Measurements from ENCODE around the gene IL11. TPM values are rescaled to one million over a fixed set of nuclear protein-coding genes. Genes with fewer than 3 reads are reported as not detected.
A peak's percentile ranks its signal among the peaks of the same experiment; 100 is the strongest.

The IL11 gene
- total and polyA plus RNA-seq, 2 donors (not counting 1 experiment from before 2014, with no cell fraction given) = 0.66 to 1.2 TPM

DNA sequence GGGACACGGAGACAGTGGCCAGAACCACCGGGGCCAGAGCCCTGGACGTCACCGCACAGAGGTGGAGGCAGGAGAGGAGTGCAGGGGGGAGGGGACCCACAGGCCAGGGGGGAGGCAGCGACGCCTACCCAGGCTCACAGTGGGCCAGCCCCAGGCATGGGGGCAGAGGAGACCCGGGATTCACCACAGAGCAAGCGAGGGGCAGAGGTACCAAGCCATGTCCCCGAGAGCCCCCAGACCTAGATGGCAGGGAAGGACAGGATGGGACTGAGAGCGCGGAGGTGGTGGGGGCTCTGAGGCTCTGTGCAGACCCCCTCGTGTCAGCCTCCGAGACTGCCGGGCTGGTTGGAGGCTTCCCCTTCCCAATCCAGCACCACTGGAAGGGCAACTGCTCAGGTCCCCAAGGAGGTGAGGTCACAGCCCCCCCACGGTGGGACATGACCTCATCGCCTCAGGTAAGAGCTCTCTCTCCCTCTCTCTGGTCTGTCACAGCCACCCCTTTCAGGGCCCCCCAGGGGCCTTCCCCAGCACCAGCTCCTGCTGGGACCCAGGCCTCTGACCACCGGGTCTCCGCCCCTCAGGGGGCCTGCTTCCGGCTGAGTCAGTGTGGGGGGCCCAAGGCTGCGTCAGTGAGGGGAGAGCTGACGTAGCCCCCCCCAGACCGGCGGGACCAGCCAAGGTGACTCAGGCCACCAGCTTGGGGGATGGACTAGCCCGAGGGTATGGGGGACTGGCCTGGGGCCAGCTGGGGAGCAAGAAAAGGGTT lies 2.2 kb upstream of the IL11 start:
- H3K4me1 ChIP-seq (ENCODE audit: control insufficient read depth, extremely low read depth, insufficient read depth, low read length) = peaks cover 9% of the 10 kb centered on the region
- H2AFZ ChIP-seq (ENCODE audit: low read length) = no peak overlapping the region
- peak in 1 of 2 donors; percentile 61 for DNase-seq (ENCODE audit: low read depth in 2 of 2)
- H3K27me3 ChIP-seq (ENCODE audit: control insufficient read depth, insufficient read depth, low read length) = no peaks in the 10 kb centered on the region
- H3K4me2 ChIP-seq (ENCODE audit: extremely low read depth, insufficient read depth, low read length) = no peak overlapping the region
- H3K4me3 ChIP-seq (replicated peaks in 1 of 4; ENCODE audit: control extremely low read depth in 1 of 4, insufficient read depth in 1 of 4, low read depth in 3 of 4, low read length in 4 of 4) = no peak overlapping the region
- H3K9me3 ChIP-seq (ENCODE audit: control insufficient read depth, insufficient read depth, low read depth, low read length) = no peaks in the 10 kb centered on the region
- H3K9ac ChIP-seq (ENCODE audit: insufficient read depth, low read length) = no peak overlapping the region
- no peaks in the 10 kb centered on the region for H3K36me3 ChIP-seq (ENCODE audit: control insufficient read depth, insufficient read depth, low read length)
- no peaks in the 10 kb centered on the region for H3K79me2 ChIP-seq (ENCODE audit: control insufficient read depth, insufficient read depth, low read length)
- H3K27ac ChIP-seq (ENCODE audit: insufficient read depth, low read length) = no peak overlapping the region
- no peaks in the 10 kb centered on the region for H4K20me1 ChIP-seq (ENCODE audit: control insufficient read depth, extremely low read depth, insufficient read depth, low read length)
- no peak for TF ChIP-seq EZH2 (IDR thresholded peaks at IDR 0.05; ENCODE audit: low read length, missing control alignments)
- TF ChIP-seq, protein P1, sequence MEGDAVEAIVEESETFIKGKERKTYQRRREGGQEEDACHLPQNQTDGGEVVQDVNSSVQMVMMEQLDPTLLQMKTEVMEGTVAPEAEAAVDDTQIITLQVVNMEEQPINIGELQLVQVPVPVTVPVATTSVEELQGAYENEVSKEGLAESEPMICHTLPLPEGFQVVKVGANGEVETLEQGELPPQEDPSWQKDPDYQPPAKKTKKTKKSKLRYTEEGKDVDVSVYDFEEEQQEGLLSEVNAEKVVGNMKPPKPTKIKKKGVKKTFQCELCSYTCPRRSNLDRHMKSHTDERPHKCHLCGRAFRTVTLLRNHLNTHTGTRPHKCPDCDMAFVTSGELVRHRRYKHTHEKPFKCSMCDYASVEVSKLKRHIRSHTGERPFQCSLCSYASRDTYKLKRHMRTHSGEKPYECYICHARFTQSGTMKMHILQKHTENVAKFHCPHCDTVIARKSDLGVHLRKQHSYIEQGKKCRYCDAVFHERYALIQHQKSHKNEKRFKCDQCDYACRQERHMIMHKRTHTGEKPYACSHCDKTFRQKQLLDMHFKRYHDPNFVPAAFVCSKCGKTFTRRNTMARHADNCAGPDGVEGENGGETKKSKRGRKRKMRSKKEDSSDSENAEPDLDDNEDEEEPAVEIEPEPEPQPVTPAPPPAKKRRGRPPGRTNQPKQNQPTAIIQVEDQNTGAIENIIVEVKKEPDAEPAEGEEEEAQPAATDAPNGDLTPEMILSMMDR (conservative IDR thresholded peaks at IDR 0.05 in 1 of 2, IDR thresholded peaks at IDR 0.05 in 1 of 2; ENCODE audit: low read depth in 1 of 2, low read length in 2 of 2) = no peak

DNA sequence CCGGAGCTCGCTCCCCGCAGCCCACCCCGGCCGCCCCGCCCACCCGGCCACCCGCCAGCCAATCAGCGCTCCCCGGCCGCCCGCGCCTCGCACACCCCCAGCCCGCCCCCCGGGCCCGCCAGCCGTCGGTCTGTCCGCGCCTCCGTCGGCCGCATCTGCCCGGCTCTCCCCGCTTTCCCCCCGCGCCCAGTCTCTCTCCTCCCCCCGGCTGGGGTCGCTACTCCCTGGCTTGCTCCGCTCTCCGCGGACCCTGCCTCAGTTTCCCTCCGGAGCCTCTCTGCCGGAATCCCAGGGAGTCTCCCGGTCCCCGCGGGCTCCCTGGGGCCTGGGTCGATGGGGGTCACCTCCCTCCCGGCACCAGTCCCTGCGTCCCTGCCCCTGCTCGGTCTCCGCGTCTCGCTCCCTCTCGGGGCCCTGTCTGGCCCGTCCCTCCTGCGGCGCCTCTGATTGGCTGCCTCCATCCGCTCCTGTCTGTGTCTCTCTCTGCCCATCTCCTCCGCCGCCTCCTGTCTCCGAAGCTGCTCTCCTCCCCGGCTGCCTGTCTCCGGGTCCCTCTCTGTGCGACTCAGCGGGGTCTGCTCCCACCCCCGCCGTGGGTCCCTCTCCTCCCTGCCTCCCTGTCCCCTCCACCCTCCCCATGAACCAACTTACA lies 484 bp downstream of the IL11 start:
- peak overlapping the region; percentile 93 for H3K4me2 ChIP-seq (ENCODE audit: extremely low read depth, insufficient read depth, low read length)
- TF ChIP-seq EZH2 (IDR thresholded peaks at IDR 0.05; ENCODE audit: low read length, missing control alignments) = no peak
- TF ChIP-seq, protein P1 (conservative IDR thresholded peaks at IDR 0.05 in 1 of 2, IDR thresholded peaks at IDR 0.05 in 1 of 2; ENCODE audit: low read depth in 1 of 2, low read length in 2 of 2) = no peak
- DNase-seq (ENCODE audit: low read depth in 2 of 2) = peak; percentile 58 to 79
- H3K9ac ChIP-seq (ENCODE audit: insufficient read depth, low read length) = peak overlapping the region; percentile 66
- H3K9me3 ChIP-seq (ENCODE audit: control insufficient read depth, insufficient read depth, low read depth, low read length) = no peaks in the 10 kb centered on the region
- H3K4me1 ChIP-seq (ENCODE audit: control insufficient read depth, extremely low read depth, insufficient read depth, low read length) = peaks cover 9% of the 10 kb centered on the region
- H3K27ac ChIP-seq (ENCODE audit: insufficient read depth, low read length) = peak overlapping the region; percentile 71
- no peaks in the 10 kb centered on the region for H4K20me1 ChIP-seq (ENCODE audit: control insufficient read depth, extremely low read depth, insufficient read depth, low read length)
- H3K27me3 ChIP-seq (ENCODE audit: control insufficient read depth, insufficient read depth, low read length) = no peaks in the 10 kb centered on the region
- H2AFZ ChIP-seq (ENCODE audit: low read length) = peak overlapping the region; percentile 67
- no peaks in the 10 kb centered on the region for H3K36me3 ChIP-seq (ENCODE audit: control insufficient read depth, insufficient read depth, low read length)
- peak overlapping the region; percentile 52 to 69 (median 62) for H3K4me3 ChIP-seq (replicated peaks in 1 of 4; ENCODE audit: control extremely low read depth in 1 of 4, insufficient read depth in 1 of 4, low read depth in 3 of 4, low read length in 4 of 4)
- no peaks in the 10 kb centered on the region for H3K79me2 ChIP-seq (ENCODE audit: control insufficient read depth, insufficient read depth, low read length)

DNA sequence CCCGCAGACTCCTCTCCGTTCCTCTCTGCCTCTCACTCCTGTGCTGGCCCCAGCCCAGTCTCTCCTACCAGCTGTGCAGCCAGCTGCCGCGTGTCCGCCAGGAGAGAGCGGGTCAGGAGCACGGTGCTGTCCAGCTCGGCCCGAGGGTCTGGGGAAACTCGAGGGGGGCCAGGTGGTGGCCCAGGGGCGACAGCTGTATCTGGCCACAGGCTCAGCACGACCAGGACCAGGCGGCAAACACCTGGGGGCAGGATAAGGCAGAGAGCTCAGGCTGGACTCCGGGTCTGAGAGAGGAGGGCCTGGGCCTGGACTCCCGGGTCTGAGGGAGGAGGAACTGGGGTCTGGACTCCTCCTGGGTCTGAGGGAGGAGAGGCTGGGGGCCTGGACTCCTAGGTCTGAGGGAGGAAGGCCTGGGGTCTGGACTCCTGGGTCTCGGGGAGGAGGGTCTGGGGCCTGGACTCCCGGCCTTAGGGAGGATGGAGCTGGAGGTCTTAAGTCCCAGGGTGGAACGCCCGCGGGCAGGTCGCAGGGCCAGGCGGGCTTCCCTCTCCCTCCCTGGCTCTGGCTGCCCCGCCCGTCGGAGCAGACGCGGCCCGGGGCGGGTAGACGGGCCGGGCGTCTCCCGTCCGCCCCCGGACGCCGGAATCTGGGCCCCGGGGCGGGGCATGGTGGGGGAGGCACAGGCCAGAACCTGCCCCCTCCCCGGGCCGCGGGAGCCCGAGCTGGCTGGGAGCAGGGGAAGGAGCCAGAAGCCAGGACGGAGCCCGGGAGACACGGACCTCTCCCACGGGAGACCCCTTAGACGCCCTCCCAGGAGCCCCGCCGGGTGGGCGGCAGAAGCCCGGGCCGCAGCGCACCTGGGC lies 1.3 kb downstream of the IL11 start:
- Histone ChIP-seq H2AFZ (ENCODE audit: low read length) (peak overlapping the region; percentile 44), H4K20me1 (ENCODE audit: control insufficient read depth, extremely low read depth, insufficient read depth, low read length) (no peaks in the 10 kb centered on the region), H3K9ac (ENCODE audit: insufficient read depth, low read length) (peak overlapping the region; percentile 62), H3K4me3 (replicated peaks in 1 of 4; ENCODE audit: control extremely low read depth in 1 of 4, insufficient read depth in 1 of 4, low read depth in 3 of 4, low read length in 4 of 4) (peak overlapping the region; percentile 17 to 52 (median 25)), H3K79me2 (ENCODE audit: control insufficient read depth, insufficient read depth, low read length) (no peaks in the 10 kb centered on the region), H3K9me3 (ENCODE audit: control insufficient read depth, insufficient read depth, low read depth, low read length) (no peaks in the 10 kb centered on the region), H3K4me1 (ENCODE audit: control insufficient read depth, extremely low read depth, insufficient read depth, low read length) (peaks cover 6% of the 10 kb centered on the region), H3K36me3 (ENCODE audit: control insufficient read depth, insufficient read depth, low read length) (no peaks in the 10 kb centered on the region), H3K27ac (ENCODE audit: insufficient read depth, low read length) (peak overlapping the region; percentile 8), H3K4me2 (ENCODE audit: extremely low read depth, insufficient read depth, low read length) (no peak overlapping the region), H3K27me3 (ENCODE audit: control insufficient read depth, insufficient read depth, low read length) (no peaks in the 10 kb centered on the region)
- TF ChIP-seq EZH2 (IDR thresholded peaks at IDR 0.05; ENCODE audit: low read length, missing control alignments) = no peak
- TF ChIP-seq, protein P1 (conservative IDR thresholded peaks at IDR 0.05 in 1 of 2, IDR thresholded peaks at IDR 0.05 in 1 of 2; ENCODE audit: low read depth in 1 of 2, low read length in 2 of 2) = no peak
- peak in 1 of 2 donors; percentile 68 for DNase-seq (ENCODE audit: low read depth in 2 of 2)

Measured in fibroblast of lung (primary cell).